NCI-H748 (cell line): ENCODE measurements around the gene DNAI1.
"Not testable (repeated sequence)": the region's sequence is repeated elsewhere in the genome, so short reads cannot be mapped to it uniquely, and the experiment has no call there.

ENCODE experiments used
- DNase-seq: peaks from one replicate; lab custom pipeline; 2025; ENCODE audit not compliant: unreplicated experiment; lab: John Stamatoyannopoulos, UW

DNAI1 gene

GRCh38 chr9:34532041-34532440 lies 73.4 kb downstream of the DNAI1 start:
- DNase-seq = not testable (repeated sequence)

- no peak for DNase-seq
Measured at GRCh38 chr9:34536685-34537084, 78.1 kb downstream of the DNAI1 start.

GRCh38 chr9:34540827-34541226 lies 82.2 kb downstream of the DNAI1 start:
- no peak for DNase-seq

- no peak for DNase-seq
Measured at GRCh38 chr9:34541540-34541939, 82.9 kb downstream of the DNAI1 start.

DNA sequence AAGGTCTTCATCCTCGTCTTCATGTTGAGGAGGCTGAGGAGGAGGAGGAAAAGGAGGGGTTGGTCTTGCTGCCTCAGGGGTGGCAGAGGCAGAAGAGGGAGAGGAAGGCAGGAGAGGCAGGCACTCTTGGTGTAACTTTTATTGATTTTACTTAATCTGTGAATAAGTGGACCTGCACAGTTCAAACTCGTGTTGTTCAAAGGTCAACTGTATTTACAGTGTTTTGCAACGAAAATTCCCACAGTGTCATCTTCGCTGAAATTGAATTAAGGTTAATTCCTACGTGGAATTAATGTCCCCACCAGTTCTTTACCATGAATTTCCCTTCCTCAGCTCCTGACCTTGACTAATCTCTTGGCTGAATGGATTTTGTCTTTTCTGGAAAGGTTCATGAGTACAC lies 85.4 kb downstream of the DNAI1 start:
- no peak for DNase-seq

GRCh38 chr9:34545497-34545896 lies 86.9 kb downstream of the DNAI1 start:
- DNase-seq = no peak

DNA sequence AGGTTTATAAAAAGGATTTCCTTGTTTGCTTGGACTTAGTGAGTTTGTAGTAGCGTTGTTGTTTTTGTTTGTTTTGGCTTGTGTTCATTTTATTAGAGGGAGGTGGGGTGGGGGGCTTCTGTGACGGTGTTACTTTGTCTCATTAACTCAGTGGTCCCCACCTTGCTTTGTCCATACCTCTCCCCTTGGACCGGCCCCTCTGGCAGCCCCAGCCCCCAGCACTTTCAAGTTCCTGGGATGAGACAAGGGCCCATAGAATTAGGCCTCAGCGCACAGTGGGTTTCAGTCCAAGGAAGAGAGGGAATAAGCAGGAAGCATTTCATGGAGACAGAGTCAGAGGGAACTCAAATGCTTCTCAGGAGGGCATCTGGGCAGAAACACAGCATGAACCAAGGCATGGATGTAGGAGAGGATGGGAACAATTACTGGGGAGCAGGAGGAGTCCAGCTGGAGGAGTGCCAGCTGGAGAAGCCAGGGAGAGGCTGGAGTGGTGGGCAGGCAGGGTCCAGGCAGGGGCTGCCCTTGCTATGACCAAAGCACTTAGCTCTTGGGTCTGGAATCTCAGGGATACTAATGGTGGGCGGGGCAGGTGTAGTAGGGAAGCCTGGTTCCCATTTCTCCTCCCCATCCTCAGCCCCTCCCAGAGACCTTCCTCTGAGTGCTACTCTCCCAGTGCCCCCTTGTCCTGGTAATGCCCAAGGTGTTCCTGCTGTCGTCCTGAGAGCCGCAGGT lies 87.7 kb downstream of the DNAI1 start:
- DNase-seq = no peak

DNA sequence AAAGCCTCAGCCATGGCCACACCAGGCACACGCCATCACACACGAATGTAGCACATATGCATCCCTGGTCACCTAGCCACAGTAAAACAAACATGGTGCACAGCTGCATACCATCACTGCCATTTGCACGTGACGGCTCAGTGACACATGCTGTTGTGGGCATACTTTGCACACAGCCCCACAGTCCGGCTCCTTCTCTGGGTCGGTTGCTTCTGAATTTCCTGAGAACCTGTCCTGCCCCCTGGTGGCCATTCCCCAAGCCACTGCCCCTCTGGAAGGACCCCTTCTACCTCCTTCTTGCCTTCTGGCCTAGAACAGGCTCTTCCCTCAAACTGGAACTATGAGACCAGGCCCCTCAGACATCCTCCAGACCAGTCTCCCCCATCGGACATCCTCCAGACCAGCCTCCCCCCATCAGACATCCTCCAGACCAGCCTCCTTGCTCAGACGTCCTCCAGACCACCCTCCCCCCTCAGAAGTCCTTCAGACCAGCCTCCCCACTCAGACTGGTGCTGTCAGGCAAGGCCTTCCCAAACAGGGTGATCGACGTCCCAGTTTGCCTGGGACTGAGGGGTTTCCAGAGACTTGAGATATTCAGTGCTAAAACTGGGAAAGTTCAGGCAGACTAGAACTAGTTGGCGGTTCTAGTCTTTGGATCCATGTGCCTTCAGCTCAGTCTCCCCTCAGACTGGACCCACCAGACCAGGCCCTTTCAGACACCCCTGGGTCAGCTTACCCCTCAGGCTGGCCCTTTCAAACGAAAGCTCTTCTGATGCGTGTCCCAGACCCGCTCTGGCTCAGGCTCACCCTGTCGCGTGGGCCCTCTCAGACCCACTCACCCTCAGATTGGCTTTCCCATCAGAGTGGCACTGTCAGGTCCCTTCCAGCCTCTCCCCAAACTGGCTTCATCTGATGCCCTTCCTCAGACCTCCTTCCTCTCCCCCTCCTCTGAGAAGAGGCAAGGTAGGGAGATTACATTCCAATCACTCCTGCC lies 88.5 kb downstream of the DNAI1 start:
- peak; percentile 66 for DNase-seq

DNA sequence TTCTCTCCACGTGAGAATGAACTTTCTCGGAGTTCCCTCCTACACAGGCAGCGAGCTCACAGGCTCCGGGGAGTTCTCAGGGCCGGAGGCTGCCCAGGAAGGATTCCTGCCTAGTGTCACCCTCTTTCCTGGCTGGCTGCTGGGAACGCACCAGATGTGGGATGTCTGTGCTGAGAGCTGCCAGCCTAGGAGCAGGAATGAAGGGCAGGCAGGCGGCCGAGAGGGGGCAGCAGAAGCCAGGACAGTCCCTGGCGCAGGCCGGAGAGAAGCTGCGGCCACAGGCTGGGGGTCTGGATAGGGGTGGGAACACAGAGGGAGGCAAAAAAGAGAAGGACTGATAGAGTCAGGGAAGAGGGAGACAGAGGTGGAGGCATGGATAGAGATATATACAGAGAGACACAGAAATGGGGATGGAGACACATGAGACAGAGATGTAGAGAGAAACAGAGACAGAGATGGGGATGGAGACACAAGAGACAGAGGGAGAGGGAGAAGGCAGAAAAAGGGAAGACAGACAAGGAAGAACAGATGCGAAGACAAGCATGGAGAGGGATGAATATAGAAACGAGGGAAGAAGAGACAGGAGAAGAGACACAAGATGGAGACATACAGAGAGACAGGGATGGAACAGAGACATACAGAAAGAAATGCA lies 89.5 kb downstream of the DNAI1 start:
- DNase-seq = peak; percentile 68

DNA sequence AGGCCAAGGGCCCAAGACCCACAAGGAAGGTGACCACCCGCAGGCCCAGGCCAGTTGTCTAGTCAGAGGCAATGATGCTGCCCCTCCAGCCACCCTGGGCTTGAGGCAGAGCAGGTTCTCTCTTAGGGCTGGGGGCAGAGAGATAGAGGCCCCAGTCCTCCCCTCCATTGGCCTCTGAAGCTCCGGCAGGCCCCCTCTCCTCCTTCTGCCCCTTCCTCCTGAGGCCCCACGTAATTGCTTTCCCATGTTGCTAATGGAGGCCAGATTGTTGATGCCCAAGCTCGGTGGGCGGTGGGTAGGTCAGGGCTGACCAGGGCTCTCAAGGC lies 90.8 kb downstream of the DNAI1 start:
- DNase-seq = no peak

DNA sequence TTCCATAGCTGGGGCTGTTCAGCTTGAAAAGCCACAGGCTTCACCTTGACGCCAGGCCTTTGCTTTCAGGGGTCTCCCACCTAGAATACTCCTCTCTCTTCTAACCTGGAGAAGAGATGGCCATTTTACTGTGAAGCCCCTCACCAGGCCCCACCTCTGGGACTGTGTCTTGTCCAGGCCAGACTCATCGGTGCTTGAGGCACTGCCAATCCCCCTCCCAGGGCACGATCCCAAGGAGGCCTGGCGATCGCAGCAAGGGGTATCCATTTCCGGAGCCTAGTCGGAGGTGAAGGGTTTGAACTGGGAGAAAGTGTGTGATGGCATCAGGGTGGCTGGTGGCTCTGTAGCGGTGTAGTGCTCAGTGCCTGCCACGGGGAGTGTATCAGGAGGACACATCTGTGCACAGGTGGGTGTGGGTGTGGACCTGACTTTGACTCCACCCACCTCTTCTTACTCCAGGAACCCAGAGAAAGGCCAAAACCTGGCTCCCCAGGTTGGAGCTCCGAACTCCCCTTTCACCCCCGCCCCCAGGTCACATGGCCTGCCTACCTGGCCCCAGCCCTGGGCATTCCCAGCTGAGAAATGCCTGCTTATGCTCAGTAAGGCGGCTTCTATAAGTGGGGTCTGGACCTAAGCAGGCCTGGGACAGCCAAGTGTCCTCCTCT lies 91.5 kb downstream of the DNAI1 start:
- no peak for DNase-seq

GRCh38 chr9:34550681-34551270 lies 92.2 kb downstream of the DNAI1 start:
- DNase-seq = no peak

DNA sequence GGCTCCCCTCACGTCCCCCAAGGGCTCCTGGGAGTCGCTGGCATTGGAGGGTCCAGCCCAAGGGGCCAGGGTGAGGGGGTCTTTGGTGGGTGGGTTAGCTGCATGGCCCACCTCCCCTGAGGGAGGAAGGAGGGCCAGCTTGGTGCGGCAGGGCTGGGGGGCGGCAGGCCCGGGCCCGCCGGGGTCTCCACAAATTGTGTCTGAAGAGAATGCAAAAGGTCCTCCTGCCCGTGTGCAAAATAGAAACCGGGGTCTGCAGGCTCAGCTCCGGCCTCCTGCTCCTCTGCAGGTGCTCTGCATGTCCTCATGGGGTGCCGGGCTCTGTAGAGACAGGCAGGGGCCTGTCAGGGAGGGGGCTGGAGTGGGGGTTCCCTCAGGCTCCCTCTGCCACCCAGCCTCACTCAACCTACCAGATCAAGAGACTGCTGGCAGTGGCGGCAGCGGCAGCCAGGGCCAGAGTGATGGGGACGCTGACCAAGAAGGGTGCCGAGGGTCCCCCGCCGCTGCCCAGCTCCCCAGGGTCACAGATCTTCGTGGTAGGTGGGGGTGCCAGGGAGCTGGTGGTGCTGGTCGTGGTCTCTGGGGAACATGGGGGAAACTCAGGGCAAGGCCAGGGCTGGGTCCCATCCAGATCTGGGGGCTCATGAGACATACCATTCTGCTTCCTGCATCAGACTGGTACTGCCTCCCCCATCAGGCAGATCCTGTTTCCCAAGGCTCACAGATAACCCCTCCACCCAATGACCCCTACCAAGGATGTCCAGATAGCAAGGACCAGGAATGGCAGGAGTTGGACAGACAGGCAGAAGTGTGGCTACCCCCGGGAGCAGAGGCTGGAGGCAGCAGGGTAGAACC lies 93.4 kb downstream of the DNAI1 start:
- no peak for DNase-seq

GRCh38 chr9:34552606-34552981 lies 94.0 kb downstream of the DNAI1 start:
- no peak for DNase-seq

- DNase-seq = no peak
Measured at GRCh38 chr9:34552986-34553385, 94.4 kb downstream of the DNAI1 start.

GRCh38 chr9:34553511-34554021 lies 95.0 kb downstream of the DNAI1 start:
- no peak for DNase-seq

- peak; percentile 58 for DNase-seq
Measured at GRCh38 chr9:34554211-34555001, 95.8 kb downstream of the DNAI1 start.

DNA sequence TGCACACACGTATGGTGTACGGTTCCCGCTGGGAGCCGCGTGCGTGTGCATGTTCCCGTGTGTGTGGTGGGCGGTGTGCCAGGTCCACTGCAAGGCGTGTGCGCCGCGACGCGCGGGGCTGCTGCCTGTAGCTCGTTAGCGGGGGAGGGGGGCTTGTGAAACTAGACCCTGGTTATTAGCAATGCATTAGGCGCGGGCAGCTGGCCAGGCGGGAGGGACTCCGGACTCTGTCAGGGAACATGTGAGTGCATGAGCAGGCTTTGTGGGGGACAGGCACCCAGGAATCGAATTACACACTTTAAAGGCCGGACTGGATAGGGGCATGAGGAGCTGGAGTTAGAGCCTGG lies 96.4 kb downstream of the DNAI1 start:
- peak; percentile 83 for DNase-seq

GRCh38 chr9:34555500-34555899 lies 96.9 kb downstream of the DNAI1 start:
- no peak for DNase-seq
